ENCODE results near the gene MAPK12.

Gene MAPK12

DNA sequence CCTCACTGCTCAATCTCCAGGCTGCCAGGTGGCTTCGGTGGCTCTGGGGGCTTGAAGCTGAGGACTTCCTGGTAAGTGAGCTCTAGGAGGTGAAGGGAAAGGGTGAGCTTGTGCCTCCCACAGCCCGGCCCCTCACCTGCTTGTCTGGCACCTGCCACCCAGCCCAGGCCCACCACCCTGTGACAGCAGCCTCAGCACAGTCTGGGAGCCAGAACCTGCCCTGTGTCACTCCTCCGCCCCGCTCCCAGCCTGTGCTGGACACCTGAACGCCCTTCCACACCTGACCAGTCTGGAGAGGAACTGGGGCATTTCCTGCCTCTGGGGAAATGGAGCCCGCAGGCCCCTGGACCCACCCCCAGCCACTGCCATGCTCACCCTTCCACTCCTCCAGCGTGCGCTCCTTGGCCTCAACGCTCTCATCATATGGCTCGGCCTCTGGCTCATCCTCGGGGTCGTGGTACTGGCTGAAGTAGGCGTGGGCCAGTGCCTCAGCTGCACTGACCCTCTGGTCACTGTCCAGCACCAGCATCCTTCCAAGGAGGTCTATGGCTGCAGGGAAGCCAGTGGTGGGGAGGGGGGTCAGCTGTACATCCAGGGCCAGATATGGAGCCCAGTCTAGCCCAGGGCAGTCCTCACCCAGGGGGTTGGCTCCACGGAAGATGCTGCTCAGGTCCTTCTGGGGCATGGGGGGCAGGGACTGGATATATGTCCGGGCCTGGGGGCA is 3.6 kb upstream of the MAPK12 start:
- no peak for DNase-seq

DNA sequence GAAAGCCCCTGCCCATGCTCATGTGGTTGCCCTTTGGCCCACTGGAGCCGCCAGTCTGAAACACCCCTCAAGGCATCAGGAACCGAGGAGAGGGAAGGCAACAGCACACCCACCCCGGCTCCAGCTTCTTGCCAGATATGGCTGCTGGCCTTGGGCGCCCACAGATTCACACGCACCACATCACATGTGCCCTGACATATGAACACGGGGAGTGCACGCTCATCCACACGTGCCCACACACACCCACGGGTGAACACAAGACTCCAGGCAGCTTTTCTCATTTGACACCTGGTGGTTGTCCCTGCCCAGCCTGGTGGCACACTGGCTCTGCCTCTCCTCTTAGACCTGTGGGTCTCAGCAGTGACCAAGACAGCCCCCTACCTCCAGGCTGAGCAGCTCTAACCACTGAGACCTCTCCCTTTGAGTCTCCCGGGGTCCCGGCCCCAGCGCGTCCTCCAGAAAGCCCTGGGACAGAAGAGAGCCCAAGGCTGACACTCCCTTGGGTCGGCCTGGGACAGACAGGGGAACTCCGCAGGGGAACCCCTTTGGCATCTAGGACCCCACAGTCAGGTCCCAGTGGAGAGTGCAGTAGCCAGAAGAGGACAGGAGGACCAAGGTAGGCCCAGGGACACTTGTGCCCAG is 2.7 kb upstream of the MAPK12 start:
- no peak for DNase-seq

GRCh38 chr22:50262973-50263617 is 1.6 kb upstream of the MAPK12 start:
- DNase-seq = no peak

- no peak for DNase-seq
Measured at GRCh38 chr22:50262460-50262911, 1.0 kb upstream of the MAPK12 start.

DNA sequence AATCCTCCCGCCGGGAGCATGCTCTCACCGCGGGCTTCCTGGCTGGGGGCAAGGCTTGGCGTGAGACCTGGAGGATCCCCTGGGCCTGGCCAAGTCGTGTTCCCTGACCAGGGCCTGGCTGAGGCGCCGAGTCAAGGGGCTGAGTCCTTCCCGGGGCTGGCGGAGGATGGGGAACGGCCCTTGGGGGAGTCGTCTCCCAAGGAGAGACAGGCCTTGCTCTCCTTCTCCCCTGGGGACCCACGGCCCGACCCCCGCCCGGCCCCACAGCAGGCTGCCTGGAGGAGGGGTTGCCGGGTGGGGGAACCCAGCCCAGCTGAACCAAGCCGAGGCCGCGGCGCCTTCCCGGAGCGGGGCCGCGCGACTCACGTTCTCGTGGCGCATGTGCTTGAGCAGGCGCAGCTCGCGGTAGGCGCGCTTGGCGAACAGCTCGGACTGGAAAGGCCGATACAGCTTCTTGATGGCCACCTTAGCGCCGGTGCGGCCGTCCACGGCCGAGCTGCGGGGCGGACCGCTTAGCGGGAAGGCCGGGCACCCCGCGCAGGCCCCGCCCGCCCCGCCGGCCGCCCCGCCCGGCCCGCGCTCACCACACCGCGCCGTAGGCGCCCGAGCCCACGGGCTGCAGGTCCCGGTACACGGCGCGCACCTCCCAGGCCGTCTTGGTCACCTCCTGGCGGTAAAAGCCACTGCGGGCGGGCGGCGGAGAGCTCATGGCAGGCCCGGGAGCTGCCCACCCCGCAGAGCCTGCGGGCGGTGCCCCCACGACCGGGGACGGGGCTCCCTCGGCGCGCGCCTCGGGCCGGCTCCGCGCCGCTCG is 475 bp downstream of the MAPK12 start:
- DNase-seq = peak; percentile 24

DNA sequence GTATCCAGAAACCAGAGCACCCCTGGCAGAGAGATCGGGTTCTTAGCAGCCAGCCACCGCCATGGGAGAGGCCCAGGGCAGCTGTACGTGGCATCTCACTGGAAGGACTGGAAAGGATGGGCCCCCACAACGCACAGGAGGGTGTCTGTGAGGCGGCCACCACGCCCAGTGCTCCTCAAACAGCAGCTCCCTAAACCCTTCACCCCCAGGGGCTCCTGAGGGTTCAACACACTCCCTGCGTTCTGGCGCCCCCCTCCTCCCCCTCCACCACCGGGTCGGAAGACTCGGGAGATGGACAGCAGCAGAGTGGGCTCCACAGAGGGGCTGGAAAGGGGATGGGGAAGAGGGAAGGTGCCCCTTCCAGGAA is 1.1 kb downstream of the MAPK12 start:
- no peak for DNase-seq

DNA sequence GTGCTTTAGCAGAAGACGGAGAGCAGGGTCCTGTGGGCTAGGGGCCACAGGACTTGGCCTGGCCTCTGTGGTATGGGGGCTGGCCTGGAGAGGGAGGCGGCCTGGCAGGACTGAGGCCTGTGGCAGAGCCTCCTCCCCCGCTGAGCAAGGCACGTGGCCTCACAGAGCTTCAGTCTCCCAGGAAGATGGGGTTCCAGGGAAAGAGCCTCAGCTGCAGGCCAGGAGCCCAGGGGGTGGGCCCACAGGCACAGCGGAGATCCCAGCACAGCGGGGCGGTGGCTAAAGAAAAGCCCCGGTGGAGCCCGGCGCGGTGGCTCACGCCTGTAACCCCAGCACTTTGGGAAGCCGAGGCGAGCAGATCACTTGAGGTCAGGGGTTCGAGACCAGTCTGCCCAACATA is 2.2 kb downstream of the MAPK12 start:
- DNase-seq = no peak

- no peak for DNase-seq
Measured at GRCh38 chr22:50258361-50259292, 2.9 kb downstream of the MAPK12 start.

GRCh38 chr22:50257451-50258360 is 3.8 kb downstream of the MAPK12 start:
- no peak for DNase-seq

GRCh38 chr22:50257041-50257440 is 4.4 kb downstream of the MAPK12 start:
- DNase-seq = no peak

GRCh38 chr22:50256258-50256862 is 5.1 kb downstream of the MAPK12 start:
- no peak for DNase-seq

GRCh38 chr22:50255607-50256006 is 5.9 kb downstream of the MAPK12 start:
- no peak for DNase-seq

DNA sequence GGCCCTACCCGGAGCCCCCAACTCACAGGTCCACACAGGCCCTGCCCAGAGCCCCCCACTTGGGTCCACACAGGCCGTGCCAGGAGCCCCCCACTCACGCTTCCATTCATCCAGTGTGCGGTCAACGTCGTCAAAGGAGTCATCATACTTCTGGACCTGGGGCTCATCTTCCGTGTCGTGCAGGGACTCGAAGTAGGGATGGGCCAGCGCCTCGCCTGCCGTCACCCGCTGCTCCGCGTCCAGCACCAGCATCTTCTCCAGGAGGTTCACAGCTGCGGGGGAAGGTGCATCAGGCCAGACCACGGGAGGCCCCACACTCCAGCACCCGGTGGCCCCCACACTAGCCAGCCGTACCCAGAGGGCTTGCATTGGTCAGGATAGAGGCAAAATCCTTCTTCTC is 6.4 kb downstream of the MAPK12 start:
- DNase-seq = no peak

DNA sequence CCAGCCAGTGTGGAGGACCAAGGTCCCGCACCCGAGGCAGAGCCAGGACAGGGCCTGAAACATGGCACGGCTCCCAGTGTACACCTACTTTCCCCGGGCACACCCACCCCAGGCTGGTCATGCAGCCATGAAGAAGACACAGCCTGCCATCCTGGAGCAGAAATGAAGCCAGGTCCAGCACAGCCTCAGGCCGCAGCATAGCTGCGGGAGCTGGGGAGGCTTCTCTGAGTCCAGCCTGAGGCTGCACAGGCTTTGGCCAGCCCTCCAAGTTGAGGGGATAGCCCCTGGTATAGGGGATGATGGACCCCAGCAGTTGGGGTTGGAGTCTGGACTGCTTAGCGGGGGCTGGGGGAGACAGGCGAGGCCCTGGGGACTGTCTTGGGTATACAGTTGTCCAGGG is 7.5 kb downstream of the MAPK12 start:
- no peak for DNase-seq

DNA sequence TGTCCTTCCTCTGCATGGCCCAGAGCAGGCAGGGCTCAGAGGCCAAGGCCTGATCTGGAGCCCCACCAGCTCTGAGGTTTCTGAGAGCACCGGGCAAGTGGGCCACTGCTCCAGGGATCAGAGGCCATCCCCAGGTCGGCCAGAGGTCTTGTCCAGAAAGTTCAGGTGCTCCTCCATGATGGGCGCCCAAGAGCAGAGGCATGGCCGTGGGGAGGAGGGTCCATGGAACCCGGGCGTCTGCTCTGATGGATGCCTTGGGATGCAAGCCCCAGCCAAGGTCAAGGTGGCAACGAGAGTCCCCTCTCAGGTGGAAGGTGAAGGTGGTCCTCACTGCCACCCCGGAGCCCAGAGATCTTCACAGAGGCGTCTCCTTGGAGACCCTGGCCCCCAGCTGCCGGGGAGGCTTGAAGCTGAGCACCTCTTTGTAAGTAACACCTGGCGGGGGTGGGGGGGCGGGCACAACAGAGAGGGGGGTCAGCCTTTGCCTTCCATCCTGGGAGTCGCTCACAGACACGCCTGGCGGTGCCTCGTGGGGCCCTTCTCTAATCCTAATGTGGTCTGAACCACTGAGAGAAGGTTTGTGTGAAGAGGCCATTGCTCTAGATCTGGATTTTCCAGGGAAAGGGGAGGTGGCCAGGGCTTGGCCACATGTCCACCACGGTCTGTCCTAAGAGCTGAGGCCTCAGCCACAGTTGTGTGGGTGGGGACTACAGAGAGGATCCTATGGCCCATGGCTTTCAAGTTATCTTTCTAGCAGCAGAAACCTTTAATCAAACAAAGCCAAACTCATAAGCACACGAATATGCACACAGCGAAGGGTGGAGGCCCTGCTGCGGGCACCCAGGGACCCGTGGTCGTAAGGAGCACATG is 8.2 kb downstream of the MAPK12 start:
- peak; percentile 50 for DNase-seq

GRCh38 chr22:50252082-50253045 is 9.1 kb downstream of the MAPK12 start:
- peak; percentile 54 for DNase-seq

DNA sequence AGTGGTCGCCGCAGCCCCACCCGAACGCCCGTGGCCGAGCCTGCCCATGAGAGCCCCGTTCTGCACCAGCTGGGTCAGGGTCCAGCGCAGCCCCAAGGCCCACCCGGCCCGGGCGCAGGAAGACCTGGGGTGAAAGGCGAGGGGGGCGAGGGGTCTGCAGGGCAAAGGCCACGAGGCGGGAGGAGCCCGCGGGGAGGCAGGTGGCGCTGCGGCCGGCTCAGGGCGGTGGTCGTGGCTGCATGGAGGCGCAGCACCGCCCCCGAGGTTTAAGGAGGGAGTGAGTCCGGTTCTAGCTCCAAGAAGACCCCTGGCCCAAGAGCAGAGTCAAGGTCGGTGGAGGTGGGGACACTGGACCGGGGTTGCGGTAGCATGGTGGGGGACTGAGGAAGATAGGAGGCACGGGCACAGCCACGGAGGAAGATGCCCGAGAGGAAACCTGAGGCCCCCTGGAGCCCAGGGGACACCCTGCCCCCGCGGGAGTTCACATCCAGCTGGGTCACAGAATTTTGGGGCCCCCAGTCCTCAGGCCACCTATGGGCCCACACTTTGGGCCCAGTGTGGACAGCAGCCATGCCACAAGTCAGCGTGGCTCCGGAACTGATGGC is 9.9 kb downstream of the MAPK12 start:
- DNase-seq = no peak
